T-helper 2 cell treated with Interferon-gamma antibody and Interleukin-4, amounts not matched to agents 100 ng/mL and 5 ng/mL, for 36 hours (primary cell): ENCODE measurements around the gene CWC15. TPM values are rescaled to one million over a fixed set of nuclear protein-coding genes. Genes with fewer than 3 reads are reported as not detected.
"Not testable (repeated sequence)": the region's sequence is repeated elsewhere in the genome, so short reads cannot be mapped to it uniquely, and the experiment has no call there.

Experiments used
- intact Hi-C: fragments of 100-400 bp; cut with micrococcal nuclease; formaldehyde crosslinking; loops from one replicate; pipeline ENCODE4 v1.15.1; 2023
- total RNA-seq: library from RNA; stranded (reverse); gene quantifications from 2 replicates; pipeline ENCODE4 v1.2.3, GENCODE V29; 2022

The CWC15 gene
- total RNA-seq, 1 donor from 2014 or later: 69.0 TPM

DNA sequence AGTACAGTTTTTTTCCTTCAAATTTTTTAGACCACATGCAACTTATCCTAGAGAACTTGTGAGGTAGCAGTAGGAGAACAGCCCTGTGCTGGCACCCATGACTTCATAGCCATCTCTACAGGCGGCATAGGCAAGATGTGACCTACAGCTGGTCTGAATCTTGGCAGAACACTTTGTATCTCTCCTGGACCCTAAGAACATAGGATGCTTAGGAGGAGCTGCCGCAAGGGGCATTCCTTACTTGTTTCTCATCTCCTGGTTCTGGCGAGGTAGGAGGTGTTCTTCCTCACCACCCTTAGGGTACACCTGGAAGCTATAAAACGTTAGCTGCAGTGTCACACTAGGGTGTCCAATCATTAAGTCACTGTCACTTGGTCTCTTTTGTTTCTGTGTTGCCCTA is 16.4 kb downstream of the CWC15 start:
- intact Hi-C loops: no loop called here

DNA sequence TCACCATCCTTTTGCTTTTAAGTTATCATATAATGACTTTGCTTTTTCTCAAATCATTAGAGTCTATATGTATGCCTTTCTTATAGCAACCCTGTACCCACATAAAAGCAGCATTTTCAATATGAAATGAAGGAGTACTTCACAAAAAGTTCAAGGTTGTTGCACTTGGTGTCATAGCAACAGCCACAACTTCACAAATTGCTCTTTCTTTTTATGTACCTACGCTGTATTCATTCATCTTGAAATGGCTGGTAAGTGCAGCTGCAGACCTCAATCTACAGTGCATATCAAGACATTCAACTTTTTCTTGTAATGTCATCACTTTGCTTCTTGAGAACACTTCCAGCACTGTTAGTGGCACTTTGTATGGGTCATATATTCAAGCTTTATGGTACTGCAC is 18.6 kb downstream of the CWC15 start:
- intact Hi-C loops: no loop called here

DNA sequence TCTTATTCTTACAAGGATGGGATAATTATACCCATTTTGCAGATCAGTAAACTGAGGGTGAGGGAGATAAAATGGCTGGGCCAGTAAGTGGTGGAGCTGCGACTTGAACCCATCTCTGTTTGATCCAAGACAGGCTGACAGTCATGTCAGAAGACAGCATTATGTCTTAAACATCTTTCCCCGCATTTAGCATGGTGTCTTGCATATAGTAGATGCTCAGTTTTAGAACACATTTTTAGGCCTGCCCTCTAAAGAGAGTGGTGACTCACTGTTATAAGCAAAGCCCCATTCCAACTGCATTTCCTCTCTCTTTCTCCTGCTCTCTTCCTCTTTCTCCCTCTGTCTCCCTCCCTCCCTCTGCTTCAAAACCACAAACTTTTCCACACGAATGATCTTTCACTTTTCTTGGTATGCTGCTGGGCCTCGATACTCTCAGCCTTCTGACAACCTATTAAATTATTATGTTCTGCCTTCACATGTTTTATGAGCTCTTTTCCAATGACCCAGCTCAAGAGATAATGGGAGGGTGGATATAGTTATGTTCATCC is 25.2 kb downstream of the CWC15 start:
- intact Hi-C loops: no loop called here

DNA sequence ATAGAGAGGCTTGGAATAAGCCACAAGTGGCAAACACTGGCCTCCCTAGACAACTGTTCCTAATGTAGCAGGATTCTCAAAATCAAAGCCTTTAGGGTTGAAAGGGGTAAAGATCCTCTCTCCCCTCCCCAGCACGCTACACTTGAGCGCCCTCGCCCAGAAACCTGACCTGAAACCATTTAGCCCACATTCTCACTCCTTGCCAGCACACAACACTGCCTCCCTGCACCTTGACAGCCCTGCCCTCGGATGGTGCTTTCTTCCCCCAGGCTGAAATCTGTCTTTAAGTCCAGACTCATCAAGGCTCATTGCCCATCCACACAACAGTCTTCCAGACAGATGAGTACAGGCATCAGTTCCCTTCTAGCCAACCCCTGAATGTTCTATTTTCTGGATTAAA is 26.5 kb downstream of the CWC15 start:
- intact Hi-C loops: no loop called here

GRCh38 chr11:94941131-94941530 is 32.2 kb downstream of the CWC15 start:
- intact Hi-C loops: no loop called here

GRCh38 chr11:94939346-94939745 is 34.0 kb downstream of the CWC15 start:
- intact Hi-C loops: no loop called here

GRCh38 chr11:94938095-94939055 is 35.0 kb downstream of the CWC15 start:
- intact Hi-C loops: no loop called here

- intact Hi-C loops: no loop called here
Observed at GRCh38 chr11:94934846-94935245, 38.5 kb downstream of the CWC15 start.

- intact Hi-C loops: no loop called here
Observed at GRCh38 chr11:94934362-94934761, 39.0 kb downstream of the CWC15 start.

DNA sequence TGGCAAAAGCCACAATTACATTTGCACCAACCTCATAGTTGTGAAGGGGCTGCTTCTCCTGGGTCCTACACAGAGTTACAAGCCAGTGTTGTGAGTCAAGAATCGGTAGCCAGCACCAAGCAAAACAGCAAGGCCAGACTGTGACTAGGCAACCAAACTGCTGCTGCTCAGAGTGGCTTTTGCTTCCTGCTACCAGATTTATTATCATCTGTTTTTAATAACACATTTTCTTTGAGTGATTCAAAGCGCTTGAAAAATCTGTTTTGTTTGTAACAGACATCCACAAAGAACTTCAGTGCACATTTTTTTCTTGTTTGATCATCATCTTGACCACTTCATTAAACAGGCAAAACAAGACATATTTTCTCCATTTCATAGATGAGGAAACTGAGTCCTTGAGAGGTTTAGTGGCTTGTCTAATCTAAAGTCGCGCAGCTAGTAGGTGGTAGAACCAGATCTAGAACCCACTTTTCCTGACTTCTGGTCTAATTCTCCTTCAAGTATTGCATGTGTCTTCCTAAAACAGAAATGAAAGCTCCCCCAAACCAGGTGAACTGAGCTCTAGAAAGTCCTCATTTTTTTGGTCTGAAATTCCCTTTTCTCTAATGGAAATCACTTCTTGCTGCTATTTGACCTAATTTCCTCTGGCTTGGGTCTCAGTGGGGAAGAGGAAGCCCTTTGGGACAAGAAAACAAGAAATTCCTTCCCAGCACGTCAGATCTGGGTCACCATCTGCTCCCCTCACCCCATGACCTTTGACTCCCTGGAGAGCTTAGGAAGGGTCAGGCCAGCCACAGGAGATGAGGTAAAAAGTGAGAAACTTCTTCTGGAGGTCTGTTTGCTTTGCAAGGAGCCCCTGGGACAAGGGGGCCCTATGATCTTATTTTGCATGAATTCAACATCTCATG is 39.9 kb downstream of the CWC15 start:
- intact Hi-C loops: no loop called here

DNA sequence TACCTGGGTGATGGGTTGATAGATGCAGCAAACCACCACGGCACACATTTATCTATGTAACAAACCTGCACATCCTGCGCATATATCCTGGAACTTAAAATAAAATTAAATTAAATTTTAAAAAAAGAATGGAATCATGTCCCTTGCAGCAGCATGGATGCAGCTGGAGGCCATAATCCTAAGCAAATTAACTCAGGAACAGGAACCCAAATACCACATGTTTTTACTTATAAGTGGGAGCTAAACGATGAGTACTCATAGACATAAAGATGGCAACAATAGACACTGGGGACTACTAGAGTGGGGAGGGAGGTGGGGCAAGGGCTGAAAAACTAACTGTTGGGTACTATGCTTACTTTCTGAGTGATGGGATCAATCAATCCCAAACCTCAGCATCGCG is 40.9 kb downstream of the CWC15 start:
- intact Hi-C loops: no loop called here

GRCh38 chr11:94932072-94932471 is 41.3 kb downstream of the CWC15 start:
- intact Hi-C loops: not testable (repeated sequence)

- intact Hi-C loops: loop anchor here (5.0 kb wide), 1 partner anchor 44 kb away; the partner anchor contains the start of genes CWC15 and KDM4D
Observed at GRCh38 chr11:94928117-94928990, 45.0 kb downstream of the CWC15 start.

DNA sequence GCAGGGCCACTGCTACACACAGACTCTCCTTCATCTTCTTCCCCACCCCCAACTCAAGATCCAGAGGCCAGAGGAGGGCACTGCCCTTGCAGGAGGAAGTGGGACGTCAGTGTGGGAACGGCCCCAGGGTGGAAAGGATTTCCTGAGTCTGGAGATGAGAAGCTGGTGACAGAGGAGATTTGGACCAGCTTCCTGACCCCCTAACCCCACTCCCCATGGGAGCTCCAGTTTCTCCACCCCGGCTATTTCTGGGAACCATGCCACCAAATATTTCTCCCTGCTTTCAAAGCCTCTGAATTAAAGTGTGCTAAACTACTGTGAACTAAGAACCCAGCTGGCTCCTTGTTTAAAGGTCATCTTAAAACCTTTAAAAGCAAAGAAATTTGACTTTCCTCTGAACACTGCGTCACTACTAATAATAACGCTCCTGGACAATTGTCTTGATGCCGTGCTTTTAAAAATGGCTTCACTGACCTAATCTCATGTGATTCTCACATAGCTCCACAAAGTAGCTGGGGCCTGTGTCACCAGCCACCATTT is 46.6 kb downstream of the CWC15 start:
- intact Hi-C loops: loop anchor here (5.0 kb wide), 1 partner anchor 46 kb away; the partner anchor contains the start of genes CWC15 and KDM4D

- intact Hi-C loops: loop anchor here (5.0 kb wide), 1 partner anchor 46 kb away; the partner anchor contains the start of genes CWC15 and KDM4D
Observed at GRCh38 chr11:94926271-94926625, 47.1 kb downstream of the CWC15 start.

GRCh38 chr11:94925422-94926270 is 47.7 kb downstream of the CWC15 start:
- intact Hi-C loops: loop anchor here (5.0 kb wide), 1 partner anchor 47 kb away; the partner anchor contains the start of genes CWC15 and KDM4D

DNA sequence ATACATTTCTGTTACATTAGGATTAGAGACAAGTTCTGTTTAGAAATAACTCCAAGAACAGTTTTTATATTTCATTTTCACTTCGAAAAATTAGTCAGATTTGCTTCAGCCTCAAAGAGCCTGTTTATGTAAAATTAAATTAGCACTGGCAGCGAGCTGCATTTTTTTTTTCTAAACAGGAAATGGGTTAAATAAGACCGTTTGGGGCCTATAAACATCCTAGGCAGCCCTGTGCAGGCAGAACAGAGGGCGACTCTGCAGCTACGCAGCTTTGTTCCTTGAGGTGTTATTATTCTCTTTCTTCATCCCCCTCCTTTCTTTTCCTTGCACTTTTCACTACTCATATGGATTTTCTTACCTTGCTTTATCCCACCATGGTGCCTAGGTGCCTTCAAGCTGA is 48.7 kb downstream of the CWC15 start:
- intact Hi-C loops: loop anchor here (5.0 kb wide), 1 partner anchor 48 kb away; the partner anchor contains the start of genes CWC15 and KDM4D

GRCh38 chr11:94924171-94924572 is 49.2 kb downstream of the CWC15 start:
- intact Hi-C loops: no loop called here

GRCh38 chr11:94923004-94923334 is 50.4 kb downstream of the CWC15 start:
- intact Hi-C loops: no loop called here
